PFSK-1 (cell line): ENCODE measurements around the gene FUOM.

Experiments used
- POLR2AphosphoS5 ChIP-seq: IDR thresholded peaks from 2 replicates; pipeline ENCODE4 v1.6.1; 2012; ENCODE audit warnings: low read depth, mild to moderate bottlenecking, control low read depth, low read length, moderate library complexity
- REST ChIP-seq, 2 experiments: IDR thresholded peaks; 2 replicates each; pipeline versions ENCODE4 v1.6.1 to v1.8.0; 2011 to 2012; ENCODE audit warnings: low read depth in 2 of 2, low read length in 2 of 2, control low read depth in 1 of 2, inconsistent platforms in 1 of 2, mild to moderate bottlenecking in 1 of 2, moderate library complexity in 1 of 2; ENCODE audit not compliant: insufficient read depth in 1 of 2
- TAF1 ChIP-seq: IDR thresholded peaks from 2 replicates; pipeline ENCODE4 v1.6.1; 2012; ENCODE audit warnings: low read length, control low read depth, borderline replicate concordance; ENCODE audit not compliant: insufficient read depth

- no peak for TF ChIP-seq POLR2AphosphoS5
- no peak for TF ChIP-seq REST (IDR thresholded peaks at IDR 0.05; ENCODE audit: insufficient read depth in 1 of 2, low read depth in 2 of 2, low read length in 2 of 2)
- no peak for TF ChIP-seq TAF1
These were observed 20.0 kb upstream of the FUOM start for GRCh38 chr10:133377818-133378250.
